Activated T-cell treated with anti-CD3 and anti-CD28 coated beads, Interleukin-2, amount 50 U/mL, for 72 hours (primary cell): Measurements from ENCODE around the gene APOB. TPM values are rescaled to one million over a fixed set of nuclear protein-coding genes. Genes with fewer than 3 reads are reported as not detected.

Source experiments
- total RNA-seq, 2 donors: library from RNA; stranded (reverse); gene quantifications; one replicate each; pipeline ENCODE4 v1.2.3, GENCODE V29; 2022

APOB gene
- total RNA-seq, 2 donors from 2014 or later = not detected

Other genes with a start within 250 kb of the APOB start
- 10 to 100 TPM; 26.7 to 30.1 TPM for gene LDAH, start 221.0 kb downstream of the APOB start, total RNA-seq
- not detected for gene TDRD15, start 79.9 kb upstream of the APOB start, total RNA-seq